ENCODE measurements around the gene ATXN2L.

Gene ATXN2L

GRCh38 chr16:28823291-28823872 is 583 bp downstream of the ATXN2L start:
- TF ChIP-seq CTCF (IDR thresholded peaks at IDR 0.05; ENCODE audit: low read depth, low read length), result no peak
- peak overlapping the region; percentile 90 for H3K4me3 ChIP-seq (ENCODE audit: low read depth, low read length)

- TF ChIP-seq CTCF (IDR thresholded peaks at IDR 0.05; ENCODE audit: low read depth, low read length), result no peak
- peak overlapping the region; percentile 90 for H3K4me3 ChIP-seq (ENCODE audit: low read depth, low read length)
Observed at GRCh38 chr16:28823873-28824716, 1.3 kb downstream of the ATXN2L start.

- no peak for TF ChIP-seq CTCF (IDR thresholded peaks at IDR 0.05; ENCODE audit: low read depth, low read length)
- peak overlapping the region; percentile 90 for H3K4me3 ChIP-seq (ENCODE audit: low read depth, low read length)
Observed at GRCh38 chr16:28824717-28824973, 1.8 kb downstream of the ATXN2L start.

- TF ChIP-seq CTCF (IDR thresholded peaks at IDR 0.05; ENCODE audit: low read depth, low read length), result no peak
- peak overlapping the region; percentile 90 for H3K4me3 ChIP-seq (ENCODE audit: low read depth, low read length)
Observed at GRCh38 chr16:28826141-28826540, 3.3 kb downstream of the ATXN2L start.

- TF ChIP-seq CTCF (IDR thresholded peaks at IDR 0.05; ENCODE audit: low read depth, low read length), result no peak
- no peak overlapping the region for H3K4me3 ChIP-seq (ENCODE audit: low read depth, low read length)
Observed at GRCh38 chr16:28829747-28830146, 6.9 kb downstream of the ATXN2L start.

- H3K4me3 ChIP-seq (ENCODE audit: low read depth, low read length), result no peak overlapping the region
- TF ChIP-seq CTCF (IDR thresholded peaks at IDR 0.05; ENCODE audit: low read depth, low read length), result no peak
Observed at GRCh38 chr16:28830531-28830930, 7.7 kb downstream of the ATXN2L start.

- H3K4me3 ChIP-seq (ENCODE audit: low read depth, low read length), result no peak overlapping the region
- no peak for TF ChIP-seq CTCF (IDR thresholded peaks at IDR 0.05; ENCODE audit: low read depth, low read length)
Observed at GRCh38 chr16:28834349-28834748, 11.6 kb downstream of the ATXN2L start.
